NCI-H128 (cell line): Measurements from ENCODE around the gene CASTOR1.

ENCODE experiments used
- DNase-seq: peaks from one replicate; lab custom pipeline; 2025; ENCODE audit not compliant: unreplicated experiment; lab: John Stamatoyannopoulos, UW

CASTOR1 gene

GRCh38 chr22:30301995-30302809 is 12.9 kb upstream of the CASTOR1 start:
- no peak for DNase-seq

GRCh38 chr22:30299322-30299721 is 10.0 kb upstream of the CASTOR1 start:
- DNase-seq, result no peak

GRCh38 chr22:30297991-30298701 is 8.8 kb upstream of the CASTOR1 start:
- no peak for DNase-seq

- no peak for DNase-seq
Measured at GRCh38 chr22:30297276-30297990, 8.1 kb upstream of the CASTOR1 start.

- no peak for DNase-seq
Measured at GRCh38 chr22:30296833-30297232, 7.5 kb upstream of the CASTOR1 start.

- no peak for DNase-seq
Measured at GRCh38 chr22:30296324-30296723, 7.0 kb upstream of the CASTOR1 start.

- no peak for DNase-seq
Measured at GRCh38 chr22:30295576-30295975, 6.3 kb upstream of the CASTOR1 start.

GRCh38 chr22:30294830-30295229 is 5.5 kb upstream of the CASTOR1 start:
- no peak for DNase-seq

GRCh38 chr22:30294066-30294465 is 4.8 kb upstream of the CASTOR1 start:
- no peak for DNase-seq

- no peak for DNase-seq
Measured at GRCh38 chr22:30293026-30293425, 3.7 kb upstream of the CASTOR1 start.

- DNase-seq, result no peak
Measured at GRCh38 chr22:30292069-30292970, 3.0 kb upstream of the CASTOR1 start.

- DNase-seq, result no peak
Measured at GRCh38 chr22:30291058-30291892, 2.0 kb upstream of the CASTOR1 start.

- no peak for DNase-seq
Measured at GRCh38 chr22:30290342-30291057, 1.2 kb upstream of the CASTOR1 start.

GRCh38 chr22:30289980-30290313 is 642 bp upstream of the CASTOR1 start:
- DNase-seq, result no peak

- DNase-seq, result no peak
Measured at GRCh38 chr22:30288419-30289140, 725 bp downstream of the CASTOR1 start.

- DNase-seq, result peak; percentile 3
Measured at GRCh38 chr22:30287648-30288418, 1.5 kb downstream of the CASTOR1 start.

- no peak for DNase-seq
Measured at GRCh38 chr22:30286813-30287647, 2.3 kb downstream of the CASTOR1 start.
